Measurements from ENCODE around the gene STARD5. TPM values are rescaled to one million over a fixed set of nuclear protein-coding genes. Genes with fewer than 3 reads are reported as not detected.

Gene STARD5
- total RNA-seq, 1 donor from 2014 or later, result 2.5 TPM

DNA sequence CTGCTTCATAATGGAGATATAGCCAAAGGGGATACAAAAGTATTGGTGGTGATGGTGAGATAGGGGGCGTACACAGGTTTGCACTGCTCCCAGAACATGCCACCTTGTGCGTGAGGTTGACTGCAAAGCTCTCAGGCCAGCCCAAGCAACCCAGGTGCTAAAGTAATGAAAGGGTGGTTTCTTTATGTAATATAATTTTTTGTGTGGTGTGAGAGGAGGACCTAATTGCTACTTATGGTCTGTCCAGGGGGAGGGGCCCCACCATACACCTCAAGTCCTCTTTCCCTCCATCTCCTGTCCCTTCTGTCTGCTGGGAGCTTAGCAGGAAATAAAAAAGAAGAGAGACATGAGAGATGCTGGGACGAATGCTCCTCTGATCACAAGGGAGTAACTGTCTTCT is 53.8 kb downstream of the STARD5 start:
- TF ChIP-seq, protein P1, sequence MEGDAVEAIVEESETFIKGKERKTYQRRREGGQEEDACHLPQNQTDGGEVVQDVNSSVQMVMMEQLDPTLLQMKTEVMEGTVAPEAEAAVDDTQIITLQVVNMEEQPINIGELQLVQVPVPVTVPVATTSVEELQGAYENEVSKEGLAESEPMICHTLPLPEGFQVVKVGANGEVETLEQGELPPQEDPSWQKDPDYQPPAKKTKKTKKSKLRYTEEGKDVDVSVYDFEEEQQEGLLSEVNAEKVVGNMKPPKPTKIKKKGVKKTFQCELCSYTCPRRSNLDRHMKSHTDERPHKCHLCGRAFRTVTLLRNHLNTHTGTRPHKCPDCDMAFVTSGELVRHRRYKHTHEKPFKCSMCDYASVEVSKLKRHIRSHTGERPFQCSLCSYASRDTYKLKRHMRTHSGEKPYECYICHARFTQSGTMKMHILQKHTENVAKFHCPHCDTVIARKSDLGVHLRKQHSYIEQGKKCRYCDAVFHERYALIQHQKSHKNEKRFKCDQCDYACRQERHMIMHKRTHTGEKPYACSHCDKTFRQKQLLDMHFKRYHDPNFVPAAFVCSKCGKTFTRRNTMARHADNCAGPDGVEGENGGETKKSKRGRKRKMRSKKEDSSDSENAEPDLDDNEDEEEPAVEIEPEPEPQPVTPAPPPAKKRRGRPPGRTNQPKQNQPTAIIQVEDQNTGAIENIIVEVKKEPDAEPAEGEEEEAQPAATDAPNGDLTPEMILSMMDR (IDR thresholded peaks at IDR 0.05; ENCODE audit: borderline replicate concordance), result no peak
- H3K27ac ChIP-seq (replicated peaks), result no peak overlapping the region
- peaks cover 18% of the 10 kb centered on the region for H3K4me1 ChIP-seq
- no peaks in the 10 kb centered on the region for H3K27me3 ChIP-seq (ENCODE audit: low read depth)
- intact Hi-C loops (cut with micrococcal nuclease), result loop anchor here (10.0 kb wide), 1 partner anchor 65 kb away; no protein-coding TSS in a partner anchor
- no peak overlapping the region for H3K4me3 ChIP-seq
- DNase-seq, result no peak
- peaks cover 15% of the 10 kb centered on the region for H3K36me3 ChIP-seq
- H3K9me3 ChIP-seq (replicated peaks), result no peaks in the 10 kb centered on the region

DNA sequence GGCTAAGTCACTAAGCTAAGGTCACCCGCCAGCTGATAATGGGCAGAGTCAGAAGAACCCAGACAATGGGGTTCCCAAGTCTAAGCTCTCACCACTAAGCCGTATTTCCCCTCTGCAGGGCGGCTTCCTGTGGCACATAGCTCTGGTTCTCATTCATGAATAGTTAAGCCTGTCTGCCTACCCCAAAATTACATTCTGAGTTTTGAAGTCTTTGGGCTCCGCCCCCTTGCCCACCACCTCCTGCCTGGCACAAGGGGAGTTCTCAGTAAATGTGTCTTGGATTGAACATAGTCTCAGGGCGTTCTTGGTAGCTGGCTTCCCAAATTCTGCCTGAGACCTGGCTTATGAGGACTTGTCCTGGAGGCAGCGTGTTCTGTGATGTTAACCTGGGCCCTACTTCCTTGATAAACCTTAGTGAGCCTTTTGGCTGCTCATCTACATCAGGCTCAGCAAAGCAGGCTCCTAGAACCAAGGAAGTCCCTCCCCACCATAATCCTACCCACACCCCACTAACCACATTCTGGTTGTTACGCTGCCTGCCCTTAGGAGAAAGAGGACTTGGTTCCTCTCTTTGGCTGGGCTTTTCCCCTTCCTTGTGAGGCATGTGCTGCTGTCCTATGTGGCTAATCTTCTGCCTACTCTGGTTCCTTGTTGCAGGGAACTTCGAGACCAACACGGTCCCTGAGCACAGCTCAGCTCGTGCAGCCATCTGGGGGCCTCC is 54.9 kb downstream of the STARD5 start:
- no peak for DNase-seq
- Histone ChIP-seq H3K36me3 (peaks cover 15% of the 10 kb centered on the region), H3K9me3 (replicated peaks) (no peaks in the 10 kb centered on the region), H3K4me1 (peaks cover 20% of the 10 kb centered on the region), H3K4me3 (no peak overlapping the region), H3K27me3 (ENCODE audit: low read depth) (peaks cover 3% of the 10 kb centered on the region), H3K27ac (replicated peaks) (no peak overlapping the region)
- intact Hi-C loops (cut with micrococcal nuclease), result loop anchor here (5.0 to 10.0 kb wide), 3 partner anchors 117 to 274 kb away; no protein-coding TSS in a partner anchor
- TF ChIP-seq, protein P1 (IDR thresholded peaks at IDR 0.05; ENCODE audit: borderline replicate concordance), result no peak

DNA sequence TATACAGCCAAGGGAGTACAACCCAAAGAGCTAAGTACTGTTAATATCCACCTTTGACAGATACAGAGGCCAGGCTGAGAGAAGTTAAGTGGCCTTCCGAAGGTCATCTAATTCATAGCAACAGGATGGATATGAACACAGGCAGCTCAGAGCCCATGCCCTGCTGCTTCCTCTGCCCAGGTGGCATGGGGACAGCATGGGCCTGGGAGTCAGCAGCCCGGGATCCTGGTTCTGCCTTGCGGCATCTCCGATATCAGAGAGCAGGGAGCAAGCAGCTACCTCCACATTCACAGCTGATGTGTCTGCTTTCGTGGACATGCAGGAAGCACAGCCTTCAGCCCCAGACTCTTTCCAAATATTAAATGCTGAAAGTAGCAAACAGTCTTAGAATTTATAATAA is 55.6 kb downstream of the STARD5 start:
- intact Hi-C loops (cut with micrococcal nuclease), result loop anchor here (5.0 to 10.0 kb wide), 3 partner anchors 116 to 274 kb away; no protein-coding TSS in a partner anchor
- no peaks in the 10 kb centered on the region for H3K9me3 ChIP-seq (replicated peaks)

DNA sequence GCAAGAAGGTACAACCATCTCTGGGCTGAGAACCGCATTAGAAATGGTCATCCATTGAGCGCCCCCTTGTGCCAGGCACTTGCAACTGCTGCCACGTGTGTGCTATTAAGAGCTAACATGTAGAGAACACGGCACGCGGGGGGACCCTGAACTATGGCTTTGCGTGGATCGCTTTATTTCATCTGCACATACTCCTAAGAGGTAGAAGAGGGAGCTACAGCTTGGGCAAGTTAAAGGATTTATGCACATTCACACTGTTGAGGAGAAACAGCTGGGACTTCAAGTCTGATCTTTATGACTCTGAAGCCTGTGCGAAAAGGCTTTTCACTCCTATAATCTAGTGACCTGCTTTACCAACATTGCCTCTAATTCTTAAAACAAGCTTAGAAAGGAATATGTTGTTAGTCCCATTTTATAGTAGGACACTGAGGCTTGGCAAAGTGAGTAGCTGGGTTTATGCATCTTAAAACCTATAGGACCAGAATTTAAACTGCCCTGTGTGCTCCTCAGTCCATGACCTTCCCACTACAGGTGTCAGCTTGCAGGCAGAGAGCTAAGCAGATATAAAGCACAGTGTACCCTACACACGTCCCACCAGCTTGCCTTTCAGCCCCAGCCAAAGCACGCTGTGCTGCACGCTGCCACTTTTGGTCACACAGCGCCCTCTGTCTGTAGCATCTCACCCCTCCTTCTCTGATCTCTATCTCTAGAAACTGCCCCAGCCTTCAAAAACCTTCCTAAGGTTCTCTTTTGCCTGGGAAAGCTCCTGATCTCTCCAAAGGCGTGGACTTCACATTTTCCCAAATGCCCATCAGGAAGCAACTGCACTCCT is 57.8 kb downstream of the STARD5 start:
- Histone ChIP-seq H3K36me3 (peaks cover 12% of the 10 kb centered on the region), H3K27ac (replicated peaks) (no peak overlapping the region), H3K27me3 (ENCODE audit: low read depth) (peaks cover 10% of the 10 kb centered on the region), H3K9me3 (replicated peaks) (no peaks in the 10 kb centered on the region), H3K4me3 (peak overlapping the region; percentile 18), H3K4me1 (peaks cover 20% of the 10 kb centered on the region)
- peak; percentile 78 for DNase-seq
- TF ChIP-seq, protein P1 (IDR thresholded peaks at IDR 0.05; ENCODE audit: borderline replicate concordance), result peak; percentile 83
- intact Hi-C loops (cut with micrococcal nuclease), result loop anchor here (5.0 to 10.0 kb wide), 3 partner anchors 114 to 271 kb away; no protein-coding TSS in a partner anchor

More for the DNA sequence above, 55.6 kb downstream of the STARD5 start:
- Histone ChIP-seq H3K4me3 (no peak overlapping the region), H3K27ac (replicated peaks) (no peak overlapping the region), H3K36me3 (peaks cover 12% of the 10 kb centered on the region), H3K4me1 (peaks cover 20% of the 10 kb centered on the region), H3K27me3 (ENCODE audit: low read depth) (peaks cover 9% of the 10 kb centered on the region)
- no peak for DNase-seq
- TF ChIP-seq, protein P1 (IDR thresholded peaks at IDR 0.05; ENCODE audit: borderline replicate concordance), result no peak

DNA sequence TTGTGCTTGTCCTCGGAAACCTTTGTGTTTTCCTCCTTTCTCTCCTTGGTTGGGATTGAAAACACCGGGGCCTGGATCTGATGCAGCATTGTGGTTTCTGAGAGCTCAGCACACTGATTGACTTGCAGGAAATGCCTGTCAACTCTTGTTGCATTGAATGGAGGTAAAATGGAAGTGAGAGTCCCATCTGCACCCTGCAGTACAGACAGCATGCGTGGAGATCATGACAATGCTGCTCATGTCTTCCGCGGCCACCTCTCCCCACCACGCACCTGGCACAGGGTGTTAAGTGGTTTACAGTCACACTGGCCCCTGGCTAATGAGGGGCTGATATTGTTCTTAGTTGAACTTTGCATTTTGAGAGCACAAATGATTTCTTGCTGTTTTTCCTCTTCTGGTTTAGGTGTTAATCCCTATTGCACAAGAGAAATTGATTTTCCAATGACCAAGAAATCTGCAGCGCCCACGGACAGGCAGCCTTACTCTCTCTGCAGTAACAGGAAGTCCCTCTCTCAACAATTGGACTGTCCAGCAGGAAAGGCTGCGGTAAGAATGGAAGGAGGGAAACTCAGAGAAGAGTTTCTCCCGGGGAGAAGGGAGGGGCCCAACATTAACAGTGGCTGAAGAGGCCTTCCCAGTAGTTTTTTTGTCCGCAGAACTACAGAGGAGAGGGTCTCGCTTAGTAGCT is 58.5 kb downstream of the STARD5 start:
- Histone ChIP-seq H3K27me3 (ENCODE audit: low read depth) (peaks cover 10% of the 10 kb centered on the region), H3K4me3 (peak overlapping the region; percentile 18), H3K4me1 (peaks cover 20% of the 10 kb centered on the region), H3K27ac (replicated peaks) (no peak overlapping the region), H3K9me3 (replicated peaks) (no peaks in the 10 kb centered on the region), H3K36me3 (peaks cover 12% of the 10 kb centered on the region)
- intact Hi-C loops (cut with micrococcal nuclease), result loop anchor here (5.0 to 10.0 kb wide), 3 partner anchors 113 to 271 kb away; no protein-coding TSS in a partner anchor
- no peak for DNase-seq
- TF ChIP-seq, protein P1 (IDR thresholded peaks at IDR 0.05; ENCODE audit: borderline replicate concordance), result no peak
